HFFc6 (cell line): ENCODE data around the gene KIF24. TPM values are rescaled to one million over a fixed set of nuclear protein-coding genes. Genes with fewer than 3 reads are reported as not detected.
"Not testable (repeated sequence)": the region's sequence is repeated elsewhere in the genome, so short reads cannot be mapped to it uniquely, and the experiment has no call there.

Source experiments
- DNase-seq: peaks from one replicate; pipeline ENCODE4 v3.0.0-alpha.2; 2018
- H3K27ac Mint-ChIP-seq: 2 replicates; pipeline ENCODE4 v1.8.0; 2020; ENCODE audit warnings: mild to moderate bottlenecking, mixed read lengths
- H3K27me3 Mint-ChIP-seq: 2 replicates; pipeline ENCODE4 v1.8.0; 2021; ENCODE audit warnings: mild to moderate bottlenecking, moderate library complexity, mixed read lengths; ENCODE audit not compliant: insufficient read depth
- H3K36me3 Mint-ChIP-seq: 2 replicates; pipeline ENCODE4 v1.8.0; 2021; ENCODE audit warnings: low read depth, mixed read lengths
- H3K4me1 Mint-ChIP-seq: 2 replicates; pipeline ENCODE4 v1.8.0; 2020; ENCODE audit warnings: low read depth, mixed read lengths
- H3K4me3 Mint-ChIP-seq: 2 replicates; pipeline ENCODE4 v1.8.0; 2020; ENCODE audit warnings: mild to moderate bottlenecking, moderate library complexity, mixed read lengths
- H3K9me3 Mint-ChIP-seq: 2 replicates; pipeline ENCODE4 v1.8.0; 2020; ENCODE audit warnings: mild to moderate bottlenecking, mixed read lengths
- CTCF ChIP-seq: fragments of 200-600 bp; sonication (generic); IDR thresholded peaks from 2 replicates; pipeline ENCODE4 v1.5.0; 2021; ENCODE audit warnings: antibody characterized with exemption, mild to moderate bottlenecking
- total RNA-seq, 6 experiments: library from RNA; stranded (reverse); fragmentation: NEBNext Ultra II Directional; extraction: Animal tissue kit (Norgen Biotek cat#: 25700); gene quantifications; 2 replicates in 1 of 6; 3 replicates in 5 of 6; pipeline ENCODE4 v1.2.3, GENCODE V29; 2021

KIF24 gene
- total RNA-seq, 6 experiments from 2014 or later = 1.4 to 3.2 (median 2.8) TPM

GRCh38 chr9:34371886-34372466 is 42.9 kb upstream of the KIF24 start:
- no peak overlapping the region for H3K27ac Mint-ChIP-seq
- no peak for DNase-seq
- no peak for TF ChIP-seq CTCF
- H3K27me3 Mint-ChIP-seq = peaks cover 11% of the 10 kb centered on the region
- H3K4me3 Mint-ChIP-seq = no peak overlapping the region
- H3K36me3 Mint-ChIP-seq = peaks cover 10% of the 10 kb centered on the region
- peaks cover 17% of the 10 kb centered on the region for H3K9me3 Mint-ChIP-seq
- no peaks in the 10 kb centered on the region for H3K4me1 Mint-ChIP-seq

GRCh38 chr9:34370970-34371880 is 42.2 kb upstream of the KIF24 start:
- DNase-seq = no peak
- H3K36me3 Mint-ChIP-seq = peaks cover 10% of the 10 kb centered on the region
- H3K4me1 Mint-ChIP-seq = no peaks in the 10 kb centered on the region
- H3K9me3 Mint-ChIP-seq = peaks cover 17% of the 10 kb centered on the region
- H3K27me3 Mint-ChIP-seq = peaks cover 11% of the 10 kb centered on the region
- H3K27ac Mint-ChIP-seq = no peak overlapping the region
- peak; percentile 34 for TF ChIP-seq CTCF
- H3K4me3 Mint-ChIP-seq = no peak overlapping the region

DNA sequence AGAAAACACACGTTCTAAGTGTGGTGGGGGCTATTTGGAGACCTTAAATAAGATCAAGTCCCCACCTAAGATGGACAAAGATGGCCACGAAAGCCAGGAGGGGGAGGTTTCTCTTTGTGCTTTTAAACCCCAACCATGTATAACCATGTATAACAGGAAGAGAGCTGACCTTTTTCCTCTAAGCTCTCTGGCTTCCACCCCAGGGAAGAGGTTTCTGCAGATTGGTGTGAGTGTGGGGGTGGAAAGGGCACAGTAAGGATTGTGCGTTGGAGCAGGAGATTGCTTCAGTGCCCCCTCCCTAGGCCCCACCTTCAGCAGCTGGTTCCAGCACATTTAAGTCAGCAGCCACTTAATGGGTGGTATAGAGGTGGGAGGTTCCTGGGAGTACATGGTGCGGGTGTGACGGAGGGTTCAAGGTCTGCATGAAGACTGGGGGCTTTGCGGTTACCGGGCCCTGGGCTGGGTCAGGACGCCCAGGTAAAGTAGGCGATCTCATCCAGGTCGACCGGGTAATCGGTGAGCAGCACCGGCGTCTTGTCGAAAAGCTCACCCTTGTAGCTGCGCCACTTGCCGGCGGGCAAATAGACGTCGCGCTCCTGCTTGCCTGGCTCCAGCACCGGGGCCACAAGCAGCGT is 41.4 kb upstream of the KIF24 start:
- Mint-ChIP-seq H3K36me3 (peaks cover 10% of the 10 kb centered on the region), H3K4me1 (no peaks in the 10 kb centered on the region), H3K27ac (no peak overlapping the region), H3K9me3 (peaks cover 17% of the 10 kb centered on the region), H3K27me3 (peaks cover 11% of the 10 kb centered on the region), H3K4me3 (no peak overlapping the region)
- no peak for TF ChIP-seq CTCF
- DNase-seq = no peak

GRCh38 chr9:34369636-34370035 is 40.6 kb upstream of the KIF24 start:
- Mint-ChIP-seq H3K4me1 (no peaks in the 10 kb centered on the region), H3K36me3 (peaks cover 10% of the 10 kb centered on the region), H3K9me3 (peaks cover 17% of the 10 kb centered on the region), H3K27ac (no peak overlapping the region), H3K4me3 (no peak overlapping the region), H3K27me3 (peaks cover 11% of the 10 kb centered on the region)
- TF ChIP-seq CTCF = no peak
- DNase-seq = no peak

DNA sequence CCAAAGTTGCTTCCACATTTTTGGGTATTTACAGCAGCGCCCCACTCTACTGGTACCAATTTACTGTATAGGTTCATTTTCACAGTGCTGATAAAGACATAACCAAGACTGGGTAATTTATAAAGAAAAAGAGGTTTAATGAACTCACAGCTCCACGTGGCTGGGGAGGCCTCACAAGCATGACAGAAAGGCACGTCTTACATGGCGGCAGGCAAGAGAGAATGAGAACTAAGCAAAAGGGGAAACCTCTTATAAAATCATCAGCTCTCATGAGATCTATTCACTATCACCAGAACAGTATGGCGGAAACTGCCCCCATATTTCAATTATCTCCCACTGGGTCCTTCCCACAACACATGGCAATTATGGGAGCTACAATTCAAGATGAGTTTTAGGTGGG is 39.7 kb upstream of the KIF24 start:
- not testable (repeated sequence) for DNase-seq

GRCh38 chr9:34367751-34368410 is 38.8 kb upstream of the KIF24 start:
- H3K27ac Mint-ChIP-seq, H3K36me3 Mint-ChIP-seq, H3K4me1 Mint-ChIP-seq, H3K4me3 Mint-ChIP-seq, DNase-seq, H3K27me3 Mint-ChIP-seq: not testable (repeated sequence)
- peaks cover 17% of the 10 kb centered on the region for H3K9me3 Mint-ChIP-seq

More for the DNA sequence above, 39.7 kb upstream of the KIF24 start:
- H3K27ac Mint-ChIP-seq, H3K4me1 Mint-ChIP-seq, H3K36me3 Mint-ChIP-seq, H3K27me3 Mint-ChIP-seq, H3K4me3 Mint-ChIP-seq: not testable (repeated sequence)
- H3K9me3 Mint-ChIP-seq = peaks cover 17% of the 10 kb centered on the region
